Nephron (organoid): ENCODE data around the gene POLR2J3.
"Not testable (repeated sequence)": the region's sequence is repeated elsewhere in the genome, so short reads cannot be mapped to it uniquely, and the experiment has no call there.

Source experiments
- H3K27ac Mint-ChIP-seq, 3 experiments: 2 replicates each; pipeline ENCODE4 v1.8.0; 2020; ENCODE audit warnings: mixed read lengths in 3 of 3, mild to moderate bottlenecking in 2 of 3, moderate library complexity in 1 of 3
- H3K27me3 Mint-ChIP-seq: 2 replicates; pipeline ENCODE4 v1.8.0; 2021; ENCODE audit warnings: low read depth, mild to moderate bottlenecking, moderate library complexity, mixed read lengths
- H3K36me3 Mint-ChIP-seq: 2 replicates; pipeline ENCODE4 v1.8.0; 2020; ENCODE audit warnings: low read depth, mixed read lengths
- H3K4me1 Mint-ChIP-seq: 2 replicates; pipeline ENCODE4 v1.8.0; 2020; ENCODE audit warnings: mixed read lengths
- H3K4me3 Mint-ChIP-seq, 3 experiments: 2 replicates each; pipeline ENCODE4 v1.8.0; 2020; ENCODE audit warnings: mild to moderate bottlenecking in 3 of 3, mixed read lengths in 3 of 3, moderate library complexity in 2 of 3
- H3K9me3 Mint-ChIP-seq: 2 replicates; pipeline ENCODE4 v1.8.0; 2020; ENCODE audit warnings: mixed read lengths
- TF ChIP-seq, protein P1 (sequence below), 3 experiments: fragments of 200-600 bp; sonication (generic); IDR thresholded peaks; one replicate each; pipeline ENCODE4 v1.5.0; 2021; ENCODE audit warnings: antibody characterized with exemption in 3 of 3; ENCODE audit not compliant: unreplicated experiment in 3 of 3

POLR2J3 gene

DNA sequence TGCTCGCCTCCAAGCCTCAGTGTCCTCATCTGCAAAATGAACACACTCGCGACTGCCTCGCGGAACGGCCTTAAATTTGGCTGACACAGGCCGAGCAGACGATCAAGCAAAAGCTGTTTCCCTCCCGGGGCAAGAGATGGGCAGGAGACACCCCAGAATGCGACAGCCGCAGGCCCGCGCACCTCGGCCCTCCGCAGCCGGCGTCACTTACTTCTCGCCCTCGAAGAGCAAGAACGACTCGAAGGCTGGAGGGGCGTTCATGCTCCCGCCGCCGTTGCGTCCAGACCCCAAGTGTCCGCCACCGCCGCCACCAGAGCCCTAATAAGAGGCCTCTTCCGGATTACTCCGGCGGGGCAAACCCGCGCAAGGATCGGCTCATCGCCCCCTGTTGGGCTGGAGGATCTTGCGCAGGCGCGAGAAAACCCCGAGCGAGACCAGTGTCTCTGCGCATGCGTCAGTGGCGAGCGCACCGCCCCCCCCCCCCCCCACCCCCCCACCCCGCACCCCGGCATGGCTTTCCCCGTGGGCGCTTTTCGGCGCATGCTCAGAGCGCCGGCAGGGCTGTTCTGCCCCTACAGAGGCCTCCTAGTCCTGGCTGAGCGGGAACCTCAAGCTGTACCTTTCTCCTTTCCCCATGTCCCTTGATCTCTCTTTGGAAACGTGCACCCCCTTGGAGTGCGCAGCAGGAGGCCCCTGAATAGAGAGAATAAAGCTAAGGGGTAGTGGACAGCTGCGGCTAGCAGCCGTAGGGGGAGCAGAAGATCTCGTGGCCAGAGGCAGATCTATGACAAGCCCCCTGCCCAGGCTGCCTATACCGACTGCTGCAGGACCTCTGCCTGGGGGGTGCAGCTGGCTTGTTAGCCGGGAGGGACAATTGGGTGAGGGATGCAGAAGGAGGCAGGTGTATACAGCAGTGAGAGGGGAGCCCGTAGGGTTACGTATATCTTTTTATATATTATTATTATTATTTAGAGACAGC, at the start of gene POLR2J3:
POLR2J3 (minus strand) TSS at position 323 of the 979 bp plus-strand sequence; CDS start at position 261, 62 bp downstream.
- H3K27ac Mint-ChIP-seq, H3K9me3 Mint-ChIP-seq: not testable (repeated sequence)
- TF ChIP-seq, protein P1, sequence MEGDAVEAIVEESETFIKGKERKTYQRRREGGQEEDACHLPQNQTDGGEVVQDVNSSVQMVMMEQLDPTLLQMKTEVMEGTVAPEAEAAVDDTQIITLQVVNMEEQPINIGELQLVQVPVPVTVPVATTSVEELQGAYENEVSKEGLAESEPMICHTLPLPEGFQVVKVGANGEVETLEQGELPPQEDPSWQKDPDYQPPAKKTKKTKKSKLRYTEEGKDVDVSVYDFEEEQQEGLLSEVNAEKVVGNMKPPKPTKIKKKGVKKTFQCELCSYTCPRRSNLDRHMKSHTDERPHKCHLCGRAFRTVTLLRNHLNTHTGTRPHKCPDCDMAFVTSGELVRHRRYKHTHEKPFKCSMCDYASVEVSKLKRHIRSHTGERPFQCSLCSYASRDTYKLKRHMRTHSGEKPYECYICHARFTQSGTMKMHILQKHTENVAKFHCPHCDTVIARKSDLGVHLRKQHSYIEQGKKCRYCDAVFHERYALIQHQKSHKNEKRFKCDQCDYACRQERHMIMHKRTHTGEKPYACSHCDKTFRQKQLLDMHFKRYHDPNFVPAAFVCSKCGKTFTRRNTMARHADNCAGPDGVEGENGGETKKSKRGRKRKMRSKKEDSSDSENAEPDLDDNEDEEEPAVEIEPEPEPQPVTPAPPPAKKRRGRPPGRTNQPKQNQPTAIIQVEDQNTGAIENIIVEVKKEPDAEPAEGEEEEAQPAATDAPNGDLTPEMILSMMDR (IDR thresholded peaks at IDR 0.05; ENCODE audit: unreplicated experiment in 3 of 3): peak; percentile 36 to 50 (median 37)

GRCh38 chr7:102618122-102618521, 45.7 kb upstream of the POLR2J3 start:
- not testable (repeated sequence) for H3K36me3 Mint-ChIP-seq, H3K9me3 Mint-ChIP-seq, H3K27me3 Mint-ChIP-seq, H3K4me3 Mint-ChIP-seq, H3K27ac Mint-ChIP-seq, H3K4me1 Mint-ChIP-seq

More for the DNA sequence above, at the start of gene POLR2J3:
- H3K4me3 Mint-ChIP-seq: peak within 1 kb of the TSS; percentile 74 to 83 (median 82)
- H3K36me3 Mint-ChIP-seq, H3K27me3 Mint-ChIP-seq, H3K4me1 Mint-ChIP-seq: not testable (repeated sequence)

DNA sequence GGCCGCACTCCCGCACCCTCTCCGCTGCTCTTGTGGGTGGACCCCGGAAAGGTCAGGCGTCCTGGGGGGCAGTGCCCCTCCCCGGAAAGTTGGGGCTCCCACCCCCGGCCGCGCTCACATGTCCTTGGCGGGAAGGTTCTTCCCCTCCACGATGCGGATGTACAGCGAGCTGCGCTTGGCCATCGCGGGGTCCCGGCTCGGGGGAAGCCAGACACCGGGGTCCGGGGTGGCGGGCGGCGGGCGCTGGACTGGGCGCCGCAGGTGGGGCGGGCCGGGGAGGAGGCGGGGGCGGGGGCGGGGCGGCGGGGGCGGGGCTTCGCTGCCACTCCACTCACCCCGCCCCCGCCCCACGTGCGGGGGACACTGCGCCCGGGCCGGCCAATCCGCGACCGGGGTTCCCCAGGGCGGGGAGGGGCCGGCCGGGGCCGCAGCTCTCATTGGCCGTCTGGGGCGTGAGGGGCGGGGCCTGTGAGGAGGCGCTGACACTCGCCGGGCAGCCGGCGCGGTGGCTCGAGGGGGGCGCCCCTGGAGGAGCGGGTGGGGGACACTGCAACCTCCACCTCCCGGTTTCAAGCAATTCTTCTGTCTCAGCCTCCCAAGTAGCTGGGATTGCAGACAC, 44.2 kb upstream of the POLR2J3 start, which contains the start of gene RASA4:
RASA4 (minus strand) TSS at position 250 of the 619 bp plus-strand sequence; CDS start at position 183, 67 bp downstream.
- H3K27ac Mint-ChIP-seq, H3K27me3 Mint-ChIP-seq, H3K9me3 Mint-ChIP-seq, H3K4me3 Mint-ChIP-seq, H3K36me3 Mint-ChIP-seq, H3K4me1 Mint-ChIP-seq: not testable (repeated sequence)

DNA sequence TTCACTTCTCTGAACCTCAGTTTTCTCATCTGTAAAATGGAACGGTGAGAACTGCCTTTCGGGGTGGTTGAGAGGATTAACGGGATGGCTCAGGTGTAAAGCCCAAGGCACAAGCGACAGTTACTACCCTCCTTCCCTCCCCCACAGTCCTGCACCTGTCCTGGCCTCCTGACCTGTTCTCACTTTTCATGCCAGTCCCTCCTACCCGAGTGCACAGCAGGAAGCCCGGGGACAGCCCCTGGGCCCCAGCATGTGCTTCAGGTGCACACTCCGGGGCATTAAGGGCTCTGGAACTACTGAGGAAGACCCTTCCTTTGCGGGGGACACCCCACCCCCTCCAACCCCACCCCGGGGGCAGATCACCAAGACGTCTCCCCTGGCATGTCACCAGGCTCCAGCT, 43.5 kb upstream of the POLR2J3 start:
- not testable (repeated sequence) for H3K27ac Mint-ChIP-seq, H3K4me1 Mint-ChIP-seq, H3K9me3 Mint-ChIP-seq, H3K27me3 Mint-ChIP-seq, H3K36me3 Mint-ChIP-seq, H3K4me3 Mint-ChIP-seq

GRCh38 chr7:102614873-102615272, 42.5 kb upstream of the POLR2J3 start:
- H3K4me1 Mint-ChIP-seq, H3K36me3 Mint-ChIP-seq, H3K9me3 Mint-ChIP-seq, H3K27me3 Mint-ChIP-seq, H3K27ac Mint-ChIP-seq, H3K4me3 Mint-ChIP-seq: not testable (repeated sequence)

GRCh38 chr7:102614346-102614697, 41.9 kb upstream of the POLR2J3 start:
- not testable (repeated sequence) for H3K27me3 Mint-ChIP-seq, H3K9me3 Mint-ChIP-seq, H3K27ac Mint-ChIP-seq, H3K36me3 Mint-ChIP-seq, H3K4me1 Mint-ChIP-seq, H3K4me3 Mint-ChIP-seq

GRCh38 chr7:102613575-102614345, 41.4 kb upstream of the POLR2J3 start:
- not testable (repeated sequence) for H3K9me3 Mint-ChIP-seq, H3K27me3 Mint-ChIP-seq, H3K27ac Mint-ChIP-seq, H3K36me3 Mint-ChIP-seq, H3K4me3 Mint-ChIP-seq, H3K4me1 Mint-ChIP-seq

DNA sequence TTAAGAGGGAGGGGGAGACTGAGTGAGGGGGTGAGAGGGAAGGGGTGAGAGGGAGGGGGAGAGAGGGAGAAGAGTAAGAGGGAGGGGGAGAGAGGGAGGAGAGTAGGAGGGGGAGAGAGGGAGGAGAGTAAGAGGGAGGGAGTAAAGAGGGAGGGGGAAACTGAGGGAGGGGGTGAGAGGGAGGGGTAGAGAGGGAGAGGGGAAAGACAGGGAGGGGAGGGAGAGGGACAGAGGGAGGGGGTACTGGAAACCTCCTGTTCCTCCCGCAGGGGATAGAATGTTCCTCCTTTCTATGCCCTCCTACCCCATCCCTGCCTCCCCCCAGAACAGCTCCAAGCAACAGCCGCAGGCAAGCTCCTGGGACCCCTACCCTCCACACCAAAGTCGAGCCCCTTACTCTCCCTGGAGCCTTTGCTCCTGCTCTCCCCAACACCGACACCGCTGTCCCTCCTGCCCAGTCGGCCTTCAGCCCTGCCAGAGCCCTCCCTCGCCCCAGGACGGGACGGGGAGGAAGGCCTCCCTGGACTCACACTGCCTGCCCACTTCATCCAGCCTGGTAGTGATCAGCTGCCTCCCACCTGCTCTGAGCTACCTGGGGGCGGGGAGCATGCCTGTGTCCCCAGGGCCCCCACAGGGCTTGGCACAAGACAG, 39.4 kb upstream of the POLR2J3 start:
- not testable (repeated sequence) for H3K9me3 Mint-ChIP-seq, H3K36me3 Mint-ChIP-seq, H3K27ac Mint-ChIP-seq, H3K4me1 Mint-ChIP-seq, H3K27me3 Mint-ChIP-seq
- H3K4me3 Mint-ChIP-seq: peak overlapping the region in 1 of 3 experiments; percentile 61

DNA sequence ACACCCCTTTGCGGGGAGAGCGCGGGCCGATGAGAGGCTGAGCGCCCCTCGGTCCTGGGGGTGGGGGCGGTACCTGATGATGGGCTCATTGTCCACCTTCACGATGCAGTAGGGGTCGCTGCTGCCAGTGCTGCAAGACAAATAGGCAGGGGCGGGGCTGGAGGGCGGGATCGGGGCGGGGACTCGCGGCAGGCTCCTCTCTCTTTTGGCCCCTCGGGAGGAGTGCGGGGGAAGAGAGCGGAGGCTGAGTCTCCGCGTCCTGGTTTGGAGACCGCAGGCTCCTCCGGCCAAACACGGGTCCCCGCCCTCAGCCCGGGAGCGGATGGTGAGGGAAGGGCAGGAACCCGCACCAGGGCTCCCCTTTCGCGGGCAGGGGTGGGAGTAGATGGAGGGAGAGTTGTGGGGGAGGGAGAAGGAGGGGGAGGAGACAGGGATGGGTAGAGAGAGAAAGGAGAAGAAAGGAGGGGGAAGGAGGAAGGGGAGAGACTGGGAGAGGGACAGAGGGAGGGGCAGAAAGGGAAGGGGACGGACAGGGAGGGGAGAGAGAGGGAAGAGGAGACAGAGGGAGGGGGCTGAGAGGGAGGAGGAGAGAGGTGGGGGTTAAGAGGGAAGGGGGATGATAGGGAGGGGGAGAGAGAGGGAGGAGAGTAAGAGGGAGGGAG, 38.8 kb upstream of the POLR2J3 start:
- H3K9me3 Mint-ChIP-seq, H3K4me1 Mint-ChIP-seq, H3K36me3 Mint-ChIP-seq, H3K4me3 Mint-ChIP-seq, H3K27me3 Mint-ChIP-seq, H3K27ac Mint-ChIP-seq: not testable (repeated sequence)

DNA sequence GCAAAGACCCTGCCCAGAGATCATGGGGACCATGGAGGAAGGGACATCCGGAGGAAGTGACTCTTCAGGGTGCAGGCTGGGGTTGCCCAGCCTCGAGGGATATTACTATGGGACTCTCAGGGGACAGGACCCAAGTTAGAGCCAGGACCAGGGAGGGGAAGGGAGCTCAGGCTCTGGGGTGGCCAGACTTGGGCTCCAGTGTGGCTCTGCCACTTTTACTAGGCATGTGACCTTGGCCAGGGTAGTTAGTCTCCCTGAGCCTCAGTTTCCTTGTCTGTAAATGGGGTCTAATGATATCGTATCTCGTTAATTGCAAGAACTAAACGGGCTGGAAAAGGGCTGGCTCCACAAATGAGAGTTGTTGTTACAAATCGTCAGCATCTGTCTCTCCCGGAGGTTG, 38.1 kb upstream of the POLR2J3 start:
- not testable (repeated sequence) for H3K9me3 Mint-ChIP-seq, H3K4me1 Mint-ChIP-seq, H3K4me3 Mint-ChIP-seq, H3K36me3 Mint-ChIP-seq, H3K27ac Mint-ChIP-seq, H3K27me3 Mint-ChIP-seq

DNA sequence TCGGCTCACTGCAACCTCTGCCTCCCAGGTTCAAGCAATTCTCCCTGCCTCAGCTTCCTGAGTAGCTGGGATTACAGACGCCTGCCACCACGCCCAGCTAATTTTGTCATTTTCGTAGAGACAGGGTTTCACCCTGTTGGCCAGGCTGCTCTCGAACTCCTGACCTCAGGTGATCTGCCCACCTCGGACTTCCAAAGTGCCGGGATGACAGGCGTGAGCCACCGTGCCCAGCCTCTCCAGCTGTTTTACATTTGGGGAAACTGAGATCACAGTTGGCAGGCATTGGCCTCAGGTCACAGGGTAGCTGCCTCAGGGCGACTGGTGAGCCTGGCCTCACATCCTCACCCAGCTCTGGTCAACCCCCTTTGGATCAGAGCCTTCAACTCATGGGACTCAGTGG, 37.4 kb upstream of the POLR2J3 start:
- not testable (repeated sequence) for H3K27me3 Mint-ChIP-seq, H3K4me3 Mint-ChIP-seq, H3K4me1 Mint-ChIP-seq, H3K9me3 Mint-ChIP-seq, H3K36me3 Mint-ChIP-seq, H3K27ac Mint-ChIP-seq

- H3K9me3 Mint-ChIP-seq, H3K27ac Mint-ChIP-seq, H3K36me3 Mint-ChIP-seq, H3K27me3 Mint-ChIP-seq, H3K4me1 Mint-ChIP-seq, H3K4me3 Mint-ChIP-seq: not testable (repeated sequence)
Observed at GRCh38 chr7:102606848-102607247, 34.5 kb upstream of the POLR2J3 start.
